ENCODE measurements around the gene STARD7.

Gene STARD7

GRCh38 chr2:96195410-96196066 lies 13.1 kb downstream of the STARD7 start:
- no peak overlapping the region for H3K27ac ChIP-seq
- TF ChIP-seq CTCF (conservative IDR thresholded peaks at IDR 0.05), result no peak

GRCh38 chr2:96191937-96192670 lies 16.5 kb downstream of the STARD7 start:
- H3K27ac ChIP-seq, result no peak overlapping the region
- TF ChIP-seq ZFX (IDR thresholded peaks at IDR 0.05) (no peak), CTCF (conservative IDR thresholded peaks at IDR 0.05) (no peak)

- no peak overlapping the region for H3K27ac ChIP-seq
- TF ChIP-seq CTCF (conservative IDR thresholded peaks at IDR 0.05), result no peak
- no peak for TF ChIP-seq ZFX (IDR thresholded peaks at IDR 0.05)
These were observed 19.7 kb downstream of the STARD7 start for GRCh38 chr2:96188821-96189526.

- TF ChIP-seq CTCF (conservative IDR thresholded peaks at IDR 0.05), result no peak
- TF ChIP-seq ZFX (IDR thresholded peaks at IDR 0.05), result no peak
- H3K27ac ChIP-seq, result no peak overlapping the region
These were observed 22.1 kb downstream of the STARD7 start for GRCh38 chr2:96186562-96186961.

GRCh38 chr2:96185516-96185915 lies 23.1 kb downstream of the STARD7 start:
- H3K27ac ChIP-seq, result no peak overlapping the region
- no peak for TF ChIP-seq ZFX (IDR thresholded peaks at IDR 0.05)
- no peak for TF ChIP-seq CTCF (conservative IDR thresholded peaks at IDR 0.05)

GRCh38 chr2:96184989-96185388 lies 23.6 kb downstream of the STARD7 start:
- TF ChIP-seq CTCF (conservative IDR thresholded peaks at IDR 0.05) (no peak), ZFX (IDR thresholded peaks at IDR 0.05) (no peak)
- no peak overlapping the region for H3K27ac ChIP-seq

- TF ChIP-seq CTCF (conservative IDR thresholded peaks at IDR 0.05) (no peak), ZFX (IDR thresholded peaks at IDR 0.05) (no peak)
- no peak overlapping the region for H3K27ac ChIP-seq
These were observed 24.4 kb downstream of the STARD7 start for GRCh38 chr2:96184188-96184587.

Measured in C4-2B (cell line).